Stimulated activated CD4-positive, alpha-beta T cell treated with anti-CD3 and anti-CD28 coated beads, Interleukin-4, amount 100 ng/mL, for 4 hours (primary cell): Measurements from ENCODE around the gene HTRA3.

Source experiments
- DNase-seq, 2 experiments: peaks; one replicate each; pipeline ENCODE4 v3.0.0-alpha.2; 2020

The HTRA3 gene

DNA sequence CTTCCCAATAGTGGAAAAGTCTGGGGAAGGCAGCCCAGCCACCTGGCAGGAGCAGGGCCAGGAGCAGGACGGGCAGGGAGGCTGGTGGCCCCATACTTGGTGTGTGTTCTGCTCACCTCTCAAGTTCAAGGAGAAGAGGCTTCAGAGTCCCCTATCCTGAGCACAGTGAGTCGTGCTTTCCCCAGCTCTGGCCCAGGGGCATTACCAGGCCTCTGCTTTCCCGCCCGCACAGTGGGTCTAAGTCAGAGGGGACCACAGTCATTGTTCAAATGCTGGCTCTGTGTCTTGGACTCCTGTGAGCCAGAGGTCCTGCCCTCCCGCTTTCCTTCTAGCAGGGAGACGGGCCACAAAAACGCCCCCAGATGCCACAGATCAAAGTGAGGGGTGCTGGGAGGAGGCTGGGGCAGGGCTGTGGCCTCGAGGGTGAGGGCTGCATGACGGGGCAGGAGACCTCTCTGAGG, 27.6 kb downstream of the HTRA3 start:
- DNase-seq, result no peak

DNA sequence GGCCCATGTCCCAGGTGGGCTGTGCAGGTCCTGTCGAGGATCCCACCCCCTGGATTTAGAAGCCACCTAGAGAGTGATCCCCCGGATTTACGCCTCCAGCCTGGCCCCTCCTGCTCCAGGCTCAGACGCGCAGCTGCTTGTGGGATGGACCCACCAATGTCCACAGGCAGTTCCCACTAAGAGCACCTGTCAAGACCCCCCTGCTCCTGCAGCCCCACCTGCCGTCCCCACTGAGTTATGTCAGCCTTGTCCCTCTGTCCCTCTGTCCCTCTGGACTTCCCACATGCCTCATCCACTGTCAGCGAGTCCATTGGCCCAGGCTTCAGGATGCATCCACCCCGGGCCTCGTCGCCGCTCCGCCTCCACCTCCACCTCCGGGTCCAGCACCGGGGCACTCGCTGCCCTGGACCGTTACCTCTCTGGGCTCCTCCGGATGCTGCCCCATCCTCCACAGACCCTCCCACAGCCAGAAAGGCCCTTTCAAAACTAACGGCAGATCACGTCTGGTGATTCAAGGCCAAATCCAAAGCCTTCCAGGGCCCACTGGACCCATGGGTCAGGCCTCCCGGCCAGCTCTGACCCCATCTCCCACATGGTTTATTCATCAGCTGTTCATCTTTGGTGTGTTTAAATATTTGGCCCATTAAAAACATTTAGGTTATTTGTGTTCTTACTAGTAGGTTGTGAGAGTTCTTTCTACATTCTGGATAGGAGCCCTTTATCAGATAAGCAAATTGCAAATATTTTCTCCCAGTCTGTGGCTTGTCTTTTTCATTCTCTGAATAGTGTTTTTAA, 28.3 kb downstream of the HTRA3 start:
- no peak for DNase-seq

DNA sequence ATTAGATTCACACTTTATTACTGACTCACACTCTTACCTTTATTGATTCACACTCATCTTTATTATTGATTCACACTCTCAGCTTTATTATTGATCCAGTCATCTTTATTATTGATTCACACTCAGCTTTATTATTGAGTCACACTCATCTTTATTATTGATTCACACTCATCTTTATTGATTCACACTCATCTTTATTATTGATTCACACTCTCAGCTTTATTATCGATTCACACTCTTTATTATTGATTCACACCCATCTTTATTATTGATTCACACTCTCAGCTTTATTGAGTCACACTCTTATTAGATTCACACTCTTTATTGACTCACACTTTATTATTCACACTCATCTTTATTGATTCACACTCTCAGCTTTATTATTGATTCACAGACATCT, 31.3 kb downstream of the HTRA3 start:
- DNase-seq, result no peak

DNA sequence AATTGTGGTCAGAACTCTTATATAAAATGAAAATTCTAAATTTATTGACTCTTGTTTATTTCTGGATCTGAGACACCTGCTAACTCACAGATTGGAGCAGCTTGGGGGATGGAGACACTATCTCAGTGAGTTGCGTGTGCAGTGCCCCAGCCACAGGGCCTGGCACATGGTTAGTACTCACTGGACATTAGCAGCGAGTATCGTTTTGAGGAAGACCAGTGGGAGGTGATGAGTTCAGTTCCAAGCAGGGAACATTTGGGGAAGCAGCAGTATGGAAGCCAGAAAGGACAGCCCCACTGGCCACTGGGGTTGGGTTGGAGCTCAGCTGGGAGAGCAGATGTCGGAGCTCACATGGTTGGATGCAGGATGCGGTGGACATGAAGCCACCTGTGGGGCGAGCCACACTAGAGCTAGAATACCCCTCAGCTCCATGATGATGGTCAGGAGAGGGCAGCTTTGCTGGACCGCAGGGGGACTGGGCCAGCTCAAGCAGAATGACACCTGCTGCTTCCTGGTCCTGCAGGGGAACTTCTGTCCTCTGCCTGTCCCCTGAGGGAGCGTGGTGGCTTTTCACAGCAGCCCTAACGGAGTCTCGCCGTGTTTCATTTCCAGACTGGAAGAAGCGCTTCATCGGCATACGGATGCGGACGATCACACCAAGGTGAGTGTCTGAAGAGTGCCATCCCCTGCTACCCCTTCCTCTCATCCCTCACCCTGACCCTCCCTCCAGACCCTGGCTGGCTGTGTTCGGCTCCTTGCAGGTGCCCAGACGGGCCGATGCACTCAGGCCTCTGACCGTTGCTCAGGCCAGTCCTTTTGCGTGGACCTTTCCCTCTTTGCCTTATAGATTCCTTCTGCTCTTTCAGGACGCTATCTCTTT, 32.5 kb downstream of the HTRA3 start:
- DNase-seq, result no peak

DNA sequence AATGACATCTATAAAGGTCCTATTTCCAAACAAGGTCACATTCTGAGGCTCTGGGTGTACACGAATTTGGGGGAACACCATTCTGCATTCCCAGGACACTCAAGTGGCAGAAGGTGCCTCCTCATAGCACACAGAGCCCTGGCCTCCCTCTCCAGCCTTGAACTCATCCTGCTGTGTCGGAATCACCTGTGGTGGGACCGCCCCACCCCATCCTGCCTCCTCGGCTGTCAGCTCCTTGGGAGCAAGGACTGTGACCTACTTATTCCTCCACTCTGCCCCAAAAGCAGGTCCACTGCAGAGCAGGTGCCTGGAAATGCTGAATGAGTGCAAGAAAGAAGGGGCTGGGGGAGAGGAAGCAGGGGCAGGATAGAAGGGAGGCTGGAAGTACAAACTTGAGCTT, 33.5 kb downstream of the HTRA3 start:
- no peak for DNase-seq

DNA sequence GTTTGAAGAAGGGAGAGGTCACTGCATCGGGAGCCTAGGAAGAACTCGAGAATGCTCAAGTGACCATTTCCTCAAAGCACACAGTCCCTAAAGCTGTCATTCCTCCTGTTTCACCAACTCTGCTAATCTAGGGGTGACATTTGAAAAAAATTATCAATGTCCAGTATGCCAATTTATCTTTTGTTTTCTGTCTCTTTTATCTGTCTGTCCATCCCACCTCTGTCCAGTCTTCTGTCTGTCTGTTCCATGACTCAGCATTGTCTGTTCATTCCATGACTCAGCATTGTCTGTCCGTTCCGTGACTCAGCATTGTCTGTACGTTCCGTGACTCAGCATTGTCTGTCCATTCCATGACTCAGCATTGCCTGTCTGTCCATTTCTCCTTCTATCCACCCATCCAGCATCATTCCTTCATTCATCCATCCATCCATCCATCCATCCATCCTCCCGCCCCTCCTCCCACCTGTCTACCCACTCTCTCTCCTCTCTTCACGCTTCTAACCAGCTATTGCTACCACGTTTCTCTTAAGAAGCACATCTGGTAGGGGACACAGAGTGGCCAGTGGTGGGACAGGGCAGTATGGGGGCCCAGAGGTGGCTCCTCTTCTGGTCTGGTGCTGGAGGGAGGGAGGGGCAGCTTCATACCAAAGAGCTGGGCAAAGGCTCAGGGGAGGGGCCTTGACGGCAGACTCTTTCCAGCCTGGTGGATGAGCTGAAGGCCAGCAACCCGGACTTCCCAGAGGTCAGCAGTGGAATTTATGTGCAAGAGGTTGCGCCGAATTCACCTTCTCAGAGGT, 34.1 kb downstream of the HTRA3 start:
- no peak for DNase-seq

DNA sequence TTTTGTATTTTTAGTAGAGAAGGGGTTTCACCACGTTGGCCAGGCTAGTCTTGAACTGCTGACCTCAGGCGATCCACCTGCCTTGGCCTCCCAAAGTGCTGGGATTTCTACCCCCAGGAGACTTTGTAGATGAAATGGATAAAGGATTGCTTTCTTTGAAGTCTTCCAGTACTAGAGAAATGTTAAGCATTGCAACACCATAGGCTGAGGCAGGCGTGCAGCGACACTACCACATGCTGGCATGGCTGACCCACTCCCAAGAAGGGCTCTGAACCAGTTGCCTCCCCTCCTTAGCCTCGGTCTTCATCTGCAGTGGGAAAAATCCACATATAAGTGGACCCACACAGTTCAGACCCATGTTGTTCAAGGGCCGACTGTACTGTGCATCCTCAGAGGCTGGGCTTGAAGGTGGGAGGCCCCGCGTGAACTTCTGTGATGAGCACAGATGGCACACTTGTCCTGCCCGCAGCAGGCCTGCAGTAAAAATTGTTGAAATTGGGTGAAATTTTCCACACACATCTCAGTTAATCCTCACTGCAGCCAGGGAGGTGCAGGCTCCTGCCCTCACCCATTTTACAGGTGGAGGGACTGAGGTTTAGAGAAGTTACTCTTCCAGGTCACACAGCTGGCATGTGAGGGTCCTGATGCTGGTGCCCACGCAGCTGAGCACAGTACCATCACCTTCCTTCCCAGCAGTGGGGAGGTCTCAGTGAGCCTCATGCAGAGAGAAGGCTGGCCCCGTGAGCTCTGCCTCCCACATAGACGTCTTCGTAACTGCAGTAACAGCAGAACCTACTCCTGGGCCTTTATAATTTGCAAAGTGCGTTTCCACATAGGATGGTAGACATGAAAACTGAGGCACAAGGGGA, 35.5 kb downstream of the HTRA3 start:
- no peak for DNase-seq

DNA sequence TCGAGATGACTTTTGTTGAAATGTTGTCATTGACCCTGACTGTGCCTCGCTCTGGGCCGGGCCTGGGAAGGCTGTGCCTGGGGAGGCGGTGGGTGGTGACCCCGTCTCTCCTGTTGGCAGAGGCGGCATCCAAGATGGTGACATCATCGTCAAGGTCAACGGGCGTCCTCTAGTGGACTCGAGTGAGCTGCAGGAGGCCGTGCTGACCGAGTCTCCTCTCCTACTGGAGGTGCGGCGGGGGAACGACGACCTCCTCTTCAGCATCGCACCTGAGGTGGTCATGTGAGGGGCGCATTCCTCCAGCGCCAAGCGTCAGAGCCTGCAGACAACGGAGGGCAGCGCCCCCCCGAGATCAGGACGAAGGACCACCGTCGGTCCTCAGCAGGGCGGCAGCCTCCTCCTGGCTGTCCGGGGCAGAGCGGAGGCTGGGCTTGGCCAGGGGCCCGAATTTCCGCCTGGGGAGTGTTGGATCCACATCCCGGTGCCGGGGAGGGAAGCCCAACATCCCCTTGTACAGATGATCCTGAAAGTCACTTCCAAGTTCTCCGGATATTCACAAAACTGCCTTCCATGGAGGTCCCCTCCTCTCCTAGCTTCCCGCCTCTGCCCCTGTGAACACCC, 36.4 kb downstream of the HTRA3 start:
- no peak for DNase-seq

DNA sequence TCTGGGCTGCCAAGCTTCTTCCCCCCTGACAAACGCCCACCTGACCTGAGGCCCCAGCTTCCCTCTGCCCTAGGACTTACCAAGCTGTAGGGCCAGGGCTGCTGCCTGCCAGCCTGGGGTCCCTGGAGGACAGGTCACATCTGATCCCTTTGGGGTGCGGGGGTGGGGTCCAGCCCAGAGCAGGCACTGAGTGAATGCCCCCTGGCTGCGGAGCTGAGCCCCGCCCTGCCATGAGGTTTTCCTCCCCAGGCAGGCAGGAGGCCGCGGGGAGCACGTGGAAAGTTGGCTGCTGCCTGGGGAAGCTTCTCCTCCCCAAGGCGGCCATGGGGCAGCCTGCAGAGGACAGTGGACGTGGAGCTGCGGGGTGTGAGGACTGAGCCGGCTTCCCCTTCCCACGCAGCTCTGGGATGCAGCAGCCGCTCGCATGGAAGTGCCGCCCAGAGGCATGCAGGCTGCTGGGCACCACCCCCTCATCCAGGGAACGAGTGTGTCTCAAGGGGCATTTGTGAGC, 37.0 kb downstream of the HTRA3 start:
- DNase-seq, result no peak

DNA sequence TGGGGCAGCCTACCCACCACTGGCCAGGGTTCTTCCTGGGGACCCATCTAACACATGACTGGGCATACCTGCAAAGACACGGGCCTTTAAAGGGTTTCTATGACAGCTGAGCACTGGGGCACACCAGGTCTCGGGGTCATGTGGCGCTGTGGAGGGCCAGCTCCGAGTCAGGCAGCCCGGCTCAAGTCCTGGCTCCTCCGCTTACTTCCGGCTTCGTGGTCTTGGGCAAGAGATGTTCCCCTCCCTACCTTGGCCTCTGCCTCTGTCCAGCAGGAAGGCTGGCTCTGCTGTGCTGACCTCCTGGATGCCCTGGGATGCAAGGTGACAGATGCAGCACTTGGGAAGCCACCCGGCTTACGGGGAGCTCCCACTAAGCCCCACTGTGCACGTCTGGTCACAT, 37.6 kb downstream of the HTRA3 start:
- no peak for DNase-seq

DNA sequence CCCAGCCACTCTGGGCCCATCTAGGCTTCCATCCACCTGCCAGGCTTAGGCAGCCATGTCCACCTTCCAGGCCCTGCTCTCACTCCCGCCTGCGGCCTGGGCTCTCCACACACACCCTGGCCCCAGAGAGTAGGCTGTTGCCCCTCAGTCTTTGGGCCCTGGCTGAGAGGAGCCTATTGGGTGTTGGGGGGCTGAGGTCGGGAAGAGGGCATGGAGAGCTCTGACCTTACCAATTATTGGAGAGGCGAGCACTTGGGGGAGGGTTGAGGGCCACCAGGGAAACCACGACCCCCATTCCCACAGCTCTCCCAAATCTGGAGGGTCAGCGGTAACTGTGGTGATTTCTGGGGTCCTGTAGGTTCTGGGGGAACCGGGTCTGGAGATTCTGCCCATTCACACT, 38.2 kb downstream of the HTRA3 start:
- DNase-seq, result no peak

DNA sequence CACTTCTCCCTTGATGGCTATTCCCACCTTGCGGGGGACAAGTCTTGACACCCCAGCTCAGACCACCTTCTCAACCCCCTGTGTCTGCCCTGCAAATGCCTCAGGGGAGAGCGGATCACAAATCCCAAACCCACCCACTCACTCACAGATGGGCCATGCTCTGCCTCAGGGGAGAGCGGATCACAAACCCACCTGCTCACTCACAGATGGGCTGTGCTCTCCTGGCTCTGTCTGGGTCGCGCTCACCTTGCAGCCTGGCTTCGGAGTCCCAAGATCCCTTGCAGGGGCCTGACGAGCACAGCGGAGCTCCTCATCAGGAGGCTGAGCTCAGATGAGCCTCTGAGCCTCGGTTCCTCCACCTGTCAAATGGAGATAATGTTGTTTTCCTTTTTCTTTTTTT, 38.6 kb downstream of the HTRA3 start:
- DNase-seq, result no peak

DNA sequence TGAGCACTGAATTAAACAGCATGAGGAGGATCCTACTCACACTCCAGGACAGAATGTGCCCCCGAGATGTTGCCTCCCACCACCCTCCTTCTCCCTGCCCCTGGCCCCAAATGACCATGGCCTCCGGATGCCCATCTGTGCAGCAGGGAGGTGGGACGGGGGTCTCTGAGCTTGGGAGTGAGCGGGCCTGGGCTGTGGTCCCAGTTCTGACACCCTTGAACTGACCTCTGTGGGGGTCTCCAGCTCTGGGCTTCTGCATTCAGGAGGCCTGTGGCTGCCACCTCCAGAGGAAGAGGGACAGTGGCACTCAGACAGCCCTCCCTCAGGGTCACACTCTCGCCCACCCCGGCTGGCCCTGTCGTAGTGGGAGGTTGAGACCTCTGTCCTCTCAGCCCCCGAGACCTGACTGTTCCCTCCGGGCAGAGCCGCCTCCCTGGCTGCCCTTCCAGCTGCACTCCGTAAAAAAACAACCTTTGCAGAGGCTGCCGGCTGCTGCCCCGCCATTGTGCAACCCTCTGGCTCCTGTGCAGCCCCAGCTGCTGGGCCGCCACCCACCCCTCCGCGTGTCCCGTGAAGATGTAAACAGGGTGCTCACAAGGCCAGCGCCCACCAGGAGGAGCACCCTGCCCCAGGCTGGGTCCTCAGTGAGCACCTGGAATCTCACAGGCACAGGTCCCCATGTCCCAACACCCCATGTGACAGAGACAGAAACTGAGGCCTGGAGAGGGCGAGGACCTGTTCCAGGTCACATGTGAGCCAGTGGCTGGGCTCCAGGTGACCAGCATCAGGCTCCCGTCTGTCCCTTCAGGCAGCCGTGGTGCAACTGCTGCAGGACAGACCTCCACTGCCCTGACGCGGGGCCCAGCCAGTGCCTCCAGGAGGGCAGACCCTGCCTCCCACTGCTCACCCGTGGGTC, 39.6 kb downstream of the HTRA3 start:
- no peak for DNase-seq

DNA sequence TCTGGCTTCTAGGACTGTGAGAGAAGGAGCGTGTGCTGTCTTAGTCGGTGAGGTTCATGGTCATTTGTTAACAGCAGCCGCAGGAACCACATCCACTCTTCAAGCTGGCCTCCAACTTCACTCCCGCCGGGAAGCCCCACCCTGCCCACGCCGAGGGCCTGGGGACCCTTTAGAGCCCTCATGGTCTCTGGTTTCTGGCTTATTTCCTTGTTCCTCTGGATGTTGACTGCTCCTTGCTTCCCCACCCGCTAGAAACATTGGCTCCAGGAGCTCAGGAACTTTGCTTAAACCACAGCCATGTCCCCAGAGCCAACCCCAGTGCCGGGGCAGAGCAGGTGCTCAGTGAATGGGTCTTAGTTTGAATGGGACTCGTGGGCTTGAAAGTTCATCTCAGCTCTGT, 40.8 kb downstream of the HTRA3 start:
- DNase-seq, result no peak

DNA sequence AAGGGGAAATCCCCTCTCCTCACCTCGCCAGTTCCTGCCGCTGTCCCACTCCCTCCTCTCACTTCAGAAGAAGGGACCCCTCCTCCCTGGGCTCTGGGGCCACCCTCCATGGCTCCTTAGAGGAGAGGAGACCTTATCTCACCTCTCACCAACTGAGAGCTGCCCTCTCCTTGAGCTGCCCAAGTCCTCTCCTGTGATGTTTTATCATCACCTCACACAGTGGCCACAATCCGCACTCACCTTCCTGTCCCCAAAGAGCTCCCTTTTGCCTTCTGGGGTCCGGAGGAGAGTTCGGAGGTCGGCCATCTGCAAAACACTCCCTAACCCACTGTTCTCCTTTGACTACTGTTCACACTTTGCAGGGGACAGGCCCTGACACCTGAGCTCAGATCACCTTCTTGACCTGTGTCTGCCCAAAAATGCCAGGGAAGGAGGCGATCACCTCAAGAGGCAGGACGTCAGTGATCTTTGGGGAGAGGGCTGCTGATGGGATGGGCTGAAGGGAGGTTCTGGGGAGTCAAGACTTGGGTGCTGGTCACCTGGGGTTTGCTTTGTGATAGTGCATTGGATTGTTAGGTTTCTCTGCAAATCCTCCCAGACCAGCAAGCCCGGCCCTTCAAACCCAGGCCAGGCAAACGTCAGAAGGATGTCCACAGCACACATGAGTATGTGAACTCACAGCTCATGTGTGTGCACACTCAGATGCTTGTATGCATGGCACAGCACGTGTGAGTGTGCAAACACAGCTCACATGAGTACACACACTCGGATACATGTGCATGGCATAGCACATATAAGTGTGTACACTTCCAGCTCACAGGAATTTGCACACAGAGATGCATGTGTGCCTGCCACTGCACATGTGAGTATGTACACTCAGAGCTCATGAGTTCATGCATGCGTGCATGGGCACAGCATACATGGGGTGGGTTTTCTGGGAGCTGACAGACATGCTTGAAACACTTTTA, 41.8 kb downstream of the HTRA3 start:
- no peak for DNase-seq

DNA sequence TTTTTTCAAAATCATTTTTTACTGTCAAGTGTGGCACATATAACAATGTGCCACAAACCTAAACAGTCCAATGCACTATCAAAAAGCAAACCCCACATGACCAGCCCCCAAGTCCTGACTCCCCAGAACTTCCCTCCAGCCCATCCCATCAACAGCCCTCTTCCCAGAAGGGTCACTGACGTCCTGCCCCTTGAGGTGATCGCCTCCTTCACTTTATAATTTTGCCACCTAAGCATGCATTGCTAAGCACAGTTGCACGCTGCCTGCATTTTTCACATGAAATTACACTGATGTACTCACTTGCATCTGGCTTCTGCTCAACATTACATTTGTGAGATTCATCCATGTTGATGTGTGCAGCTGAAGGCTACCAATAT, 42.5 kb downstream of the HTRA3 start:
- no peak for DNase-seq

DNA sequence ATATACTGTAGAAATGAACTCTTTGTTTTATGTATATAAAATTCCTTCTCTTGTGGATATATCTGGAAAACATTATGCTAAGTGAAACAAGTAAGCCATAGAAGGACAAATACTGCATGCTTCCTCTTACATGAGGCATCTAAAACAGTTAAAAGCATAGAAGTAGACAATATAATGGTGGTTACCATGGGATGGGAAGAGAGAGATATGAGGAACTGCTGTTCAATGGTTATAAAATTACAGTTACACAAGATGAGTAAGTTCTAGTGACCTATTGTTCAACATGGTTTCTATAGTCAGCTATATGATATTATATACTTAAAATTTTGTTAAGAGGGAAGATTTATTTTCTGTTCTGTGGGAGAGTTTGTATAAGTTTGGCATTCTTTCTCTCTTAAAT, 43.4 kb downstream of the HTRA3 start:
- no peak for DNase-seq

DNA sequence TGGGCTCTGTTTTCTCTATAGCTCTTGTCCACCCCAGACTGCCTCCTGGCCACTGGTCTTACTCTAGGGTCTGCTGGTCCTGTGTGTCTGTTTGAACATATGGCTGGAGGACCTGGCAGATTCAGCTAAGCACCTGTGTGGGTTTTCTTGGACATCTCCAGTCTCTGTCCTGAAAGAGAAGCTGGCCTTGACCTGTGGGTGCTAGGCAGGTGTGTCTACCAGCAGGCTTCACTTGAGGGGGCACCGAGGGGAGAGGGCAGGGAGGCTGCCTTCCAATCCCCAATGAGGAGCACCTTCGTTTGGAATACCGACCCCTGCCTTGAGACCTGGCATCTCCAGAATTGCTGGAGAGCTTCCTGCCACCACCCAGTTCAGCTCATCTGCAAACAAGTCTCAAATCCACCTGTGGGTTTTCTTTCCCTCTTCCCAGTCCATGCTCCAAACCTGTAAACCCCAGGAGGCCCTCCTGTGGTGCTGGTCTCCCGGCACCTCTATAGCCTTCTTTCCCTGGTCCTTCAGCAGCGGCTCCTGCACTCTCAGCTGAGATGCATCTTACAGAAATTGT, 45.2 kb downstream of the HTRA3 start:
- no peak for DNase-seq
